ENCODE results near the gene GALNT9.

- TF ChIP-seq CTCF (IDR thresholded peaks at IDR 0.05) (no peak), POLR2A (IDR thresholded peaks at IDR 0.05) (no peak)
These were observed 163.3 kb downstream of the GALNT9 start for GRCh38 chr12:132166093-132166492.

Measured in lower leg skin (tissue), 3 donors.